HG02973 (cell line): ENCODE data around the gene PANK1.
A peak's percentile ranks its signal among the peaks of the same experiment; 100 is the strongest.
"Not testable (repeated sequence)": the region's sequence is repeated elsewhere in the genome, so short reads cannot be mapped to it uniquely, and the experiment has no call there.

ENCODE experiments used
- ATAC-seq: cut with Tn5 transposase; IDR thresholded peaks from one replicate; pipeline ENCODE4 v1.9.1; 2021; ENCODE audit warnings: moderate library complexity; ENCODE audit not compliant: unreplicated experiment

Gene PANK1

DNA sequence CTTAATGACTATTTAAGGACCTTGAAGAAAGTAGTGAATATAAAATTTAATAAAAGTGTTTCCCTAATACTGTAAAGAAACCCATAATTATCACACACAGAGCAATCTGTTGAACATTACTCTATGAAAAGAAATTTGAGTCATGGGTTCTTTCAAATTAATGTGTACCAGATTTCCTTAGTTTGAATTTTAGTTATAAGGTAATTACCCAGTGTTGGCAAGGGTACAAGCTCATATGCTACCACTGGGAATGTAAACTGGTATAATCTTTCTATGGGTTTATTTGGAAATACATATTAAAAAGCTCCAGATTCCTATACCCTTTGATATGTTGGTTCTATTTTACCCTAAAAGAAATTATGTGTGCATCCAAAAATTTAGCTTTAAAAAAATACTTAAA lies 22.9 kb downstream of the PANK1 start:
- ATAC-seq: no peak

DNA sequence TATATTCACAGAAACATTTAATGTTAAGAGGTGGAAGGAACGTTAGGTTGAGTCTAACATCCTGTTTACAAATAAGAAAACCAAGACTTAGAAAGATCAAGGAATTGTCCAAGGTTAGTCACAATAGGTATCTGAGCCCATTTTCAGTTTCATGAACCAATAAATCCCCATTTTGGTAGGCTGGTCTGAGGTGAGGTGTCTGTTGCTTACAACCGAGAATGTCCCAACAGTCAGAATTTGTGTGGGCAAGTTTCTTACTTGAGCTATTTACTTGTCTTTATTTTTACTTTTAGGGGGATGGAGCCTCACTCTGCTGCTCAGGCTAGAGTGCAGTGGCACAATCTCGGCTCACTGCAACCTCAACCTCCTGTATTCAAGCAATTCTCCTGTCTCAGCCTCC lies 23.6 kb downstream of the PANK1 start:
- no peak for ATAC-seq

DNA sequence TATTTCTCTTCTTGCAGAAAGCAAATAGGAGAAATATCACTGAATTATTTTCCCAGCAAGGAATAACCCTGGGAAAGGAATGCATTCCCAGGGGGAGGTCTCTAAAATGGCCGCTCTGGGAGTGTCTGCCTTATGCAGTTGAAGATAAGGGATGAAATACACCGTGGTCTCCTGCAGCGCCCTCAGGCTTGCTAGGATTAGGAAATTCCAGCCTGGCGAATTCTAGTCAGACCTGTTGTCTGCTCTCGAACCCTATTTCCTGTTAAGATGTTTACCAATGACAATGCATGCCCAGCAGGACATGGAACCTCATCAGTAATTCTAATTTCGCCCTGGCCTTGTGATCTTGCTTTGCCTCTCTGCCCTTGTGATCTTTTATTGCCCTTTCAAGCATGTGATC lies 24.7 kb downstream of the PANK1 start:
- not testable (repeated sequence) for ATAC-seq

DNA sequence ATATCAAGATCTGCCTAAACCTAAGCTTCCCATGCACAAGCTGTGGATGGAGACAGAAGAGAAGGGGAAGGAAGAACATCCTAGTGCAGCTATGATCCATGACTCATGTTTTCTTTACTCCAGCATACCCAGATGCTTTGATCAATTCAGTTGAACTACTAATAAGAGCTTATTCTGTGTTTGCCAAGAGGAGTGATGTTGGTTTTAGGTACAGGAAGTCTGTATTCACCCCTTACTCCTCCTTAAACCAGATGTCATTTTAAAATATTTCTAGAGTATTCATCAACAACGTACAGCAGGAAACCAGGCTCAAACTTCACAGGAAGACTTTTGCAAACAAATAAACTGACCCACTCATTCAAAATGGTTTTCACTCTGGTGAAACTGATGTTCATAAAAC lies 29.2 kb downstream of the PANK1 start:
- ATAC-seq: no peak

DNA sequence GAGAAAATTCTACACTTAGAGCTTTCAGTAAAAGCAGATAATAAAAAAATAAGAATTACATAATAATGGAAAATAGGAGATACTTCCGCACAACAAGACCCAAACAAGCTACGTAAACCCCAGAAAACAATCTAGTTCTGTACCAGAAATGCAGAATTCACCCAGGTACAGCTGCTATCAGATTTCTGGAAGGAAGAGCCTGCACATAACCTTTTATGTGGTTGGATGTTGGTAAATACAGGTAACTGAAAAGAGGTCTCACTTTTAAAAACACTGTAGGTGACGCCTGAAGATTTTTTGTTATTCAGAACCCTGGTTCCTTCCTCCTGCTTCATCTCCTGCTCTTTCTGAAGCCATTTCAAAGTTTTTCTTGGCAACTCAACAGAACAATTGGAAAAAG lies 29.9 kb downstream of the PANK1 start:
- no peak for ATAC-seq

DNA sequence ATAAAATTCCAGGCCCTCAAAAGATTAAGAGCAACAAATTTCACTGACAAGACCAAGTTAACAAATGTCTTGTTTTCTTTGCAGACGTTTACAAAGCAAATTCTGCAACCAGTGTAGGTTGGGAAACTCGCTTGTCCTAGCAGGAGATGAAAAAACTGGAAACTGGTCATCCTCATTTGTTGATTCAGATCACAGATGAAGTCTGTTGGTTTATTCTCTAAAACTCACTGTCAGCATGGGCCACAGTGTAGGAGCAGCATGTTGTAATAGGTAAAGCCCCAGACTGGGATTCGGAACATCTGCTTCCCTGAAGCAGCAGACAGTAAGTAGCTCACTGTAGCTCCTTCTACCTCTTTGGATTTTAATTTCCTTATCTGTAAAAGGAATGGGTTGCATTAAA lies 31.5 kb downstream of the PANK1 start:
- no peak for ATAC-seq

DNA sequence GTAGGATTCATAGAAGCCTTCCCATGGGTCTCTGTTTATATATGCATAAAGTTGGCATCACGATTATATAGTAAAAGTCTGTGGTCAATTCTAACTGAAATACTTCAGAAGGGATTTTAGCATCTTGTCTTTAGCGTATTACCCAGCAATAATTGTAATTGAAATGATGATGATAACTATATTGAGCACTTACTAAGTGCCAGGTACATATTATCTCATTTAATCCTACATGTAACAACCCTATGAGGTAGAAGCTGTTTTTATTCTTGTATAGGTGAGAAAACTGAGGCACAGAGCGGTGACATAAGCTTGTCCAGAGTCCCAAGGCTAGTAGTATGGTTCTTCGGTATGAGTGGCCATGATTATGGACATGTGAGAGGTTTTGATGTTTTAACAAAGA lies 33.8 kb downstream of the PANK1 start:
- ATAC-seq: no peak

DNA sequence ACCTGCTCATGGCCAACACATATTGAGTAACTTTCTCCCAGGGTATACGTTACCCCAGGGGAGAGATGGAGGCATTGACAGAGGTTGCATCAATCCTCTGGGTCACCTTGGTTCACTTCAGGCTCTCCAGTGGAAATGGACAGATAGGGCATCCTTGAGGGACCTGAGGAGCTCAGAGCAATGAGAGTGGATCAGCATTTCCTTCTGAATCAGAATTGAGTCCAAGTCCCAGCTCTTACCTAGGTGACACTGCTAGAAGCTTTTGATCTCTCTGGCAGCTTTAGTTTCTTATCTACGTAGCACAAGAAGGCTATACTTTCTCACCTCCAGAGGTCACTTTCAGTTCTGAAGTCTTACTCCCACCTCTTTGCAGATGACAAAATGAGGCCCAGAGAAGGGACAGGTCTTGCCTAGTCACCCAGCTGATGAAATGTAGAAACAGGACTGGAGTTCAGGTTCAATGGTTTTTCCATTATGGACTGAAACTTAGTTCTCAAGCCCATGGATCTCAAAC lies 35.2 kb downstream of the PANK1 start:
- ATAC-seq: peak; percentile 96

DNA sequence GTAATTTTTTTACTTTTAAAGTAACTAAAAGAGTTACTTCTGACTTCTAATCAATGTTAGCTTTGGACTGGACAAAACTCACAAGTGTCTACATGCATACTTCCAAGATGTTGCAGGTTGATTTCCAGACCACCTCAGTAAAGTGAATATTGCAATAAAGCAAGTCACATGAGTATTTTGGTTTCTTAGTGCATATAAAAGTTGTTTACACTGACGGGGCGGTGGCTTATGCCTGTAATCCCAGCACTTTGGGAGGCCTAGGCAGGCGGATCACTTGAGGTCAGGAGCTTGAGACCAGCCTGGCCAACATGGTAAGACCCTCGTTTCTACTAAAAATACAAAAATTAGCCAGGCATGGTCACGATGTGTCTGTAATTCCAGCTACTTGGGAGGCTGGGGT lies 40.8 kb downstream of the PANK1 start:
- no peak for ATAC-seq

DNA sequence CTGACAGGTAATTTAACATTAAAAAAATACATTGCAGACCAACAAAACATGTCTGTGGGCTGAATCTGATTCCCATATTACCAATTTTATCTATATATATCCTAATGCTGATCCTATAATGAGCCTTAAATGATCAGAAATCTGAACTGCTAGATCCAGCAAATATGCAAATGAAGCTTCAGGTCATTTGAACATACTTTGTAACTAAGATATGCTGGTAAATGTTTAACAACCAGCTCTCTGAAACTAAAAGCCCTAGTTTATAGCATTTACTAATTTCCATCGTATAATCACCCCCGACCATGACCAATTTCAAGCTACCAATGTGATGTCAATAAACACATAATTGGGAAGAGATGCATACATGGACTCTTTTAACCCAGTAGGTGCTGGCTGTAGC lies 42.1 kb downstream of the PANK1 start:
- no peak for ATAC-seq

DNA sequence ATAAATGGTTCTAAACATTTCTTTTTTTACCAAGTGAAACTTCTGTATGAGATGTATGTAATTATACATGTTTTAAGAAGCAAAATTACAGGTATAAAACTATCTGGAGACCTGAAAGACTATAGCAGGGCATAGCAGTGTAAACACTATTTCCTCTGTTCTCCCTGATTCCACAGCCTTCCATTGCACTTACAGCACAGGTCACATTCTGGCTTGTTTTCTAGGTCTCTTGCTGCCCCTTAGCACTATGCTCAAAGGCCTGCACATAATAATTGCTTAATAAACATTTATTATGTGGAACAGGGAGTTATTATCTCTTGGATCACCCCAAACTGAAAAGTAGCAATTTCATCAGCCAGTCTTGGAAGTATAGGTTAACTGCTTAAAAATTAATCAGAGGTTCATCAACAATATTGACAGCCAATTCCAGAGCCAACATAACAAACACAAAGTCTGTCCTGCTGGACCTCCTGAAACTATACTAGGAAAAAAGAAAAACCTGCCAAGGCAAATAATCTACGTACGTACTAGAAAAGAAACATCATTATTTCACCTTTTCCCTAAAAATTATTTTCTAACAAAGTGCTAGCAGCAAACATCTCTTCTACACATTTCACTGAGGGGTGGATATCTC lies 43.2 kb downstream of the PANK1 start:
- ATAC-seq: no peak

DNA sequence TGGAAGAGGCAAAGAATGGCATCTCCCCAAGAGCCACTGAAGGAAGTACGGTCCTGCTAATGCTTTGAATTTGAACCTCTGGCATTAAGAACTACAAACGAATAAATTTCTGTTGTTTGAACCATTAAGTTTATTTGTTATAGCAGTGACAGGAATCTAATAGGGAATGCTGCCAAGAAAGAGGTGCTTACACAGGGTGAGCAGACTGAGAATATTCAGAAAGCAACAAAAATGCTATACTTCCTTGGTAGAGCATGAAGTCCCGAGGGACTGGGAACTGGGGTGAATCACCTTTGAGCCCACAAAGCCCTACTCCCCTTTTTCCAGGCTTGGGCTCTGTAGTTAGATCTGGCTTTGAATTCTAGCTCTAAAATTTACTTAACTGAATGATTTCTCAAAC lies 45.0 kb downstream of the PANK1 start:
- ATAC-seq: no peak

DNA sequence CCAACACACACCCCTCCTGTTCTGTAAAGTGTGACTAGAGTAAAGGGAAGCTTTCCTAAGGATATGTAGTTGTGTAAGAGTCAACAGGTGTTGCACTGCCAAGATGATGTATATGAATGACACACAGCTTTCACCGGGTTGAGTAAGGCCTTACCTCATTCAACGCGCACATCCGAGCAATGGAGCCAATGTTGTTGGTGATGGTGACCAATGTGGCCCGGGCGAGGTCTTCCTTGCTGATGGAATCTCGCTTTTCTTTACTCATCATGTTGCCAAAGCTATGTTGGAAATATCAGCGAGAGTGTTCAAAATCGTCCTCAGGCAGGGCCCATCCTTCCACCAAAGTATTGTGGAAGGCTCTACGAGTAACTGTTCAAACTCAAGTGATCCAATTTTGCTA lies 52.0 kb downstream of the PANK1 start:
- ATAC-seq: no peak

DNA sequence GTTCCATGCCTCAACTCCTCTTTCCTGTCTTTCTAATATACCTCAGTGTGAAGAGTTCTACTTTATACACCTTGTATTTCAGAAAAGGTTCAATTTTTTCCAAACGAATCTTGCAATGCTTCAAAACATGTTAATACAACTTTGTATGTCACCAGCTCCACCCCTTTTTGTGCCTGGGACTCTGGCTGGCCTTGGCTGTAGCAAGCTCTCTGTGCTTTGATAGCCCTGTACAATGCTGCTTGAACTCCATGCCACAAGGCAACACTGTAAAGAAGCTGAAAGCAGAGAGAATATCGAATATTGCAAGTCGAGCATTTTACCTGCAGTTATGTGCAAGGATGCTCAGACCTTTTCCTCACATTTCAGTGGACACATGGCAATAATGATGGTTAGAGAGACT lies 52.5 kb downstream of the PANK1 start:
- no peak for ATAC-seq

DNA sequence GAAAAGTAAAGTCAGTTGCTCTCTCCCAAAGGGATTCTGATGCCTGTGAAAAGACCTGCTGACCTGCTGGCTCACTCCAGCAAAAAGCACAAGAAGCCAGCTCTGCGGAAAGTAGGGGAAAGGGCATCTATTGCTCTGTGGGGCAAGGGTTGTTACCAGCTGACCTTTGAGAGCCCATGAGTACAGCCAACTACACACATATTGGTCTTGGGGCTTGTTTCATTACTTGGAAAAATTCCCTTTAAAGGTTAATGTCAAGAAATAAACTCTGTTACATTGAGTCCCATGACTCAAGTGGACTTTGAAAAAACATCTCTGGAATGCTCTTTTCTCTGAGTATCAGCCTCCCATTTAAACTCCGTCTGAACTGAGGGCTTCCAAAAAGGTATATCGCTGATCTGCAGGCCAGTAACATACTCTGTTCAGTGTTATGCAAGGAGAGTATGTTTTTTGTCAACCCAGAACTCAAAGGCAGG lies 53.2 kb downstream of the PANK1 start:
- no peak for ATAC-seq

DNA sequence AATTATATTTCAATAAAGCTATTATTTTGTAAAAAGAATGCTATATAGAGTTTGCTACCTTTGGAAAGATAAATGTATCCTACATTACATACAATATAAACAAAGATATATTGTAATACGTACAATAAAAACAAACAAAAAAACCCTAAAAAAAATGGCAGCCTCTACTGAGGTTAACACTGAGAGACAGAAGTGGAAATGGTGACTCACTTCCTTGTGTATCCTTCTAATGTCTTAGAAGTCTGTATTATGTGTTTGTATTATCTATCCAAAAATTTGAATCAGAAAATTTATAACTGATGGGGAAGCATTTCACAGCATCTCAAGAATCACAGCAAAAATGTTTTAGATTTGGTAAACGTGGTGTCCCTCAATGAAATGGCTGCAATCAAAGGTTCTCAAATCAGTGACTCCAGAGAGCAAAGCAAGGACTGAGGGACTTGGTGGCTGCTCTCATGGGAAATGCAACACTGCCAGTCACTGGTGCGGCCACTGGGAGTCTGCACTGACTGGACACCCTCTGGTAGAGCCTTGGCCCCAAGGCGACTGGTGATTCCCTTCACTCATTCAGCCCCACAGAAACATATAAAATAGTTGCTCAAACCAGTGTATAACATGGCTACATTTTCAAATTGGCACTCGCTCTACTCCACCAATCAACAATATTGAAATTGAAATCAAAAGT lies 53.8 kb downstream of the PANK1 start:
- ATAC-seq: no peak

DNA sequence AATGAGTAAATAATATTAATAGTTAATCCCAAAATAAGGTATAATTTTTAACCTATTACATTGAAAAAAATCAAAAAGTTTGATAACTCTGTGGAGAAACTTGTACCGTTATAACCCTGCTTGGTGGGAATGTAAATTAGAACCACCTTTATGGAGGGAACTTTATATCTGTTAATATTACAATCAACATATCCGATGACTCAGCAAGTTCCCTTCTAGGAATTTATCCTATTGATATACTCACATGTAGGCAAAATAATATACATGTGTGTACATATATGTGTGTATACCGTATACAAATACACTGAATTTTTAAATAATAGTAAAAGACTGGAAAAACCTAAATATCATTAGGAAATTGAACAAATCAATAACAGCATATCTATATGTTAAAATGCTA lies 54.7 kb downstream of the PANK1 start:
- ATAC-seq: no peak

DNA sequence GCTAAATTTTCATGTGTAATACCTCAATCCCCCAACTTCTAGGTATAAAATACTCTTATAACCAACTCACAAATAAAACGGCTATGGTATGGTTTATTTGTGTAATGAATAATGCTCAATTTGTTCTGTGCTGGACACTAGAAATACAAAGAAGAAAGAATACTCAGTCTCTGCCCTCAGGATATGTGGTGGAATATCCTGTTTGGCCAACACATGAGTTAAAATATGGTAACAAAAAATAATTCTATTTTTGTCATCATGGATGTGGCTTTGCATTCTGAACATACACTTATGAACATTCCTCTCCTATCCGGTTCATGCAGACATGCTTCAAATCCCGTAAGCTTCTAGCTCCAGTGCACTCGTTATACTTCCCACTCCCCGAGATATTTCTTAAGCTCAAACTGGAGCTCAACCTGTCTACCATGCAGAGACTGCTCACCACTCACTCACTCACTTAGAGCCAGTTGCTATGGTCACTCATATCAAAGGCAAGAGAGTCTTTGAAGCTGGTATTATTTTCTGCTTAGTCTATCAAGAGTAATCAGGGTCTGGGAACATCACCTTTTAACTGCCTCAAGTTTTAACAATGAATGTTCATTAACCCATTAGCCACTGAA lies 55.8 kb downstream of the PANK1 start:
- ATAC-seq: no peak

DNA sequence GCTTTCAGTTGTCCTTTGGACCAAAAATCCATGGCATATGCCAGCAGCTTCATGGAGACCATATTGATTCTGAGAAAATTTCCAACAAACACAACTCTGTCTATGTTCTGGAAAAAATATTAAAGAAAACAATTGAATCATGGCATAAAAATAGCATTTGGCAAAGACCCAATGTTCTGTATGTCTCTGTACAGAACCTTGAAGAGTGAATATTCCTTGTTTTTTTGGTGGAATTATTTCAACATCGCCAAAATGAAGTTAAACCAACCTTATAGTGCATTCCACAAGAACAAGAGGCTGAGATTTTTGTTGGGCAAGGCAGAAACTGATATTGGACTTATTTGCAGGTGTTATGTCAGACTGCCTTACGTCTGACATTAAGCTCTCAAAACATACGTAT lies 56.4 kb downstream of the PANK1 start:
- no peak for ATAC-seq

DNA sequence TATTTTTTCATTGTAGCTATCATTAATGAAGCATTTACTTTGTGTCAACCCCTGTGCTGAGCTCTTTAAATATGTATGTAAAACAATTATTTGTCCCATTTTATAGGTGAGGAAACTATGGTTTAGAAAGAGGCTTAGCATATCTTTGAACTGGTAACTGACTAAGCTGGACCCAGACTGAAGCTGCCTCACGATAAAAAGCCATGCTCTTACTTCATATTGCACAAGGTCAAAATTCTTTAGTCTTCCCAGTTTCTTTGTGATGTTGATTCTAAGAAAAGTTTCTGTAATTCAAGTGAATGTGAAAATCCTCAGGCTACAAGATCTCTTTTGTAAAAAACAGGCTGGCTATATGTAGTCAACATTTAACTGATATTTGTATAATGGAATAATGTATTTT lies 63.0 kb downstream of the PANK1 start:
- ATAC-seq: no peak

DNA sequence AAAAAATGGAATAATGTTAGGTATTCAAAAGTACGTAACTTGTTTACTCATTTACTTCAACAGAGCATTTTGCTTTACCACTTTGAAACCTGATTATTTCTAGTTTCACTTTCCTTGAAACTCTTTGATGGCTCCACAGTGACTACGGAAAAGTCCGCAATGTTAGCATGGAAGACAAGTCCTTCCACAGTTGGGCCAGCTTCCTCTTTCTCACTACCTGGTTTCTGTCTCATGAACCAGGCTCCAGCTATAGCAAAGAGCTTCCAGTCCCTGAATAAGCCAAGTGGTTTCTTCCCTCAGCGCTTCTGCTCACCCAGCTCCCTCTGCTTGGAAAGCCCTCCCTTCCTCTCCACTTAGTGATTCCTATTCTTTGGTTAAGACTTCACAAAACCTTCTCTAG lies 64.8 kb downstream of the PANK1 start:
- no peak for ATAC-seq

DNA sequence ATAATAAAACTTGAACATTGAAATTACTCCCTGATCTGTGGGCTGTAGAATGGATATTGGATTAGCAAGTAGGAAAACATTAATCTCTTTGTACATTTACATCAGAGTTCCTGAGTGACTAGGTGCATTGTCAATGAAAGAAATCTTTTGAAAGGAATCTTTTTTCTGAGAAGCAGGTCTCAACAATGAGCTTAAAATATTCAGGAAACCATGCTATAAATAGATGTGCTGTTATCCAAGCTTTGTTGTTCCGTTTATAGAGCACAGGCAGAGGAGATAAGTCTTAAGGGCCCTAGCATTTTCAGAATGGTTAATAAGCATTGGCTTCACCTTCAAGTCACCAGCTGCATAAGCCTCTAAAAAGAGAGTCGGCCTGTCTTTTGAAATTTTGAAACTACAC lies 68.3 kb downstream of the PANK1 start:
- no peak for ATAC-seq
